Transverse colon (tissue), 3 donors: Measurements from ENCODE around the gene KAZN.

ENCODE experiments used
- EP300 ChIP-seq: sonication (generic); formaldehyde crosslinking; IDR thresholded peaks from one replicate; pipeline ENCODE4 v1.6.1; 2017; ENCODE audit warnings: antibody characterized with exemption, low read depth
- POLR2A ChIP-seq: fragments of 450-650 bp; IDR thresholded peaks from one replicate; pipeline ENCODE4 v1.6.1; 2016; ENCODE audit warnings: antibody characterized with exemption, mild to moderate bottlenecking, moderate library complexity
- TF ChIP-seq, protein P1 (sequence below), 5 experiments: fragments of 200-600 bp in 3 of 5; fragments of 450-650 bp in 2 of 5; sonication (generic) in 3 of 5; IDR thresholded peaks; 1 replicate in 2 of 5; 2 replicates in 3 of 5; pipeline ENCODE4 v1.5.1; 2016 to 2017; ENCODE audit warnings: antibody characterized with exemption in 5 of 5, inconsistent platforms in 3 of 5, mild to moderate bottlenecking in 2 of 5, moderate library complexity in 1 of 5

DNA sequence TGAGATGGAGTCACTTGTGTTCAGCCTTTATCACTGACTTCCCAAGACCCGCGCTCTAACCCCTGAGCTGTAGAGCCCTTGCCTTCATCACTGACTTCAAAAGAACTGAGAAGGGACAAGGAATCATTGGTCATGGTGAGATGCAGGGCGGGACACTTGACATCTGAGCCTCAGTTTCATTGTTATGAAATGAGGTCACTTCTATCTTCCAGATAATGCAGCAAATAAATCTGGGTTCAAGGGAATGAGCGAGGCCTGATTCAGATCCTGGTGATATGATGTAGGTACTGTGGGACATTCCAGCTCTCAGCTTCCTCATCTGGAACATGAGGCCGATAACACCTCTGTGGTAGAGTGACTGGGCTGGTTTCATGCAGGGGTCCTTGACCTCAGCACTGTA, 13.8 kb downstream of the KAZN start:
- TF ChIP-seq, protein P1, sequence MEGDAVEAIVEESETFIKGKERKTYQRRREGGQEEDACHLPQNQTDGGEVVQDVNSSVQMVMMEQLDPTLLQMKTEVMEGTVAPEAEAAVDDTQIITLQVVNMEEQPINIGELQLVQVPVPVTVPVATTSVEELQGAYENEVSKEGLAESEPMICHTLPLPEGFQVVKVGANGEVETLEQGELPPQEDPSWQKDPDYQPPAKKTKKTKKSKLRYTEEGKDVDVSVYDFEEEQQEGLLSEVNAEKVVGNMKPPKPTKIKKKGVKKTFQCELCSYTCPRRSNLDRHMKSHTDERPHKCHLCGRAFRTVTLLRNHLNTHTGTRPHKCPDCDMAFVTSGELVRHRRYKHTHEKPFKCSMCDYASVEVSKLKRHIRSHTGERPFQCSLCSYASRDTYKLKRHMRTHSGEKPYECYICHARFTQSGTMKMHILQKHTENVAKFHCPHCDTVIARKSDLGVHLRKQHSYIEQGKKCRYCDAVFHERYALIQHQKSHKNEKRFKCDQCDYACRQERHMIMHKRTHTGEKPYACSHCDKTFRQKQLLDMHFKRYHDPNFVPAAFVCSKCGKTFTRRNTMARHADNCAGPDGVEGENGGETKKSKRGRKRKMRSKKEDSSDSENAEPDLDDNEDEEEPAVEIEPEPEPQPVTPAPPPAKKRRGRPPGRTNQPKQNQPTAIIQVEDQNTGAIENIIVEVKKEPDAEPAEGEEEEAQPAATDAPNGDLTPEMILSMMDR (IDR thresholded peaks at IDR 0.05) = no peak
- no peak for TF ChIP-seq EP300
- no peak for TF ChIP-seq POLR2A
